ENCODE results near the gene STPG2. TPM values are rescaled to one million over a fixed set of nuclear protein-coding genes. Genes with fewer than 3 reads are reported as not detected.

The STPG2 gene
- total RNA-seq, 1 donor from 2014 or later = 0.14 TPM

DNA sequence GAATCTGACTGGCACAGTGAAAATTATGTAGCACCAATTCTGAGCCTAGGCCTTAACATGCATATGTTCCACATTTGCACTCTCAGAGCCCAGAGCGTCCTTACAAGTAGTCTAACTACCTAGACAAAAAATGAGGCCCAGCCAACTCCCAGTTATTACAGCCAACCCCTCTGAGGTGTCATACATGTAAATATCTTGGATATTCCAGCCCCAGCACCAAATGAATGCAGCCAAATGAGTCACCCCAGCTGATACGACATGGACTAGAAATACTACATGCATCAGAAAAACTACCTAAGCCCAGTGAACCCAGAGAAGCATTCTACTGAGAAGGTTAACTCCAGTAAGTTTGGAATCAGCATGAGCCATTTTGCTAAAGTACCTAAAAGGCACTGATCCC is 145.1 kb downstream of the STPG2 start:
- no peak overlapping the region for H3K4me3 Mint-ChIP-seq (ENCODE audit: unreplicated experiment)
- H3K9ac ChIP-seq (ENCODE audit: low read length) = no peak overlapping the region
- H3K36me3 Mint-ChIP-seq (ENCODE audit: low read depth, unreplicated experiment) = peaks cover 2% of the 10 kb centered on the region

DNA sequence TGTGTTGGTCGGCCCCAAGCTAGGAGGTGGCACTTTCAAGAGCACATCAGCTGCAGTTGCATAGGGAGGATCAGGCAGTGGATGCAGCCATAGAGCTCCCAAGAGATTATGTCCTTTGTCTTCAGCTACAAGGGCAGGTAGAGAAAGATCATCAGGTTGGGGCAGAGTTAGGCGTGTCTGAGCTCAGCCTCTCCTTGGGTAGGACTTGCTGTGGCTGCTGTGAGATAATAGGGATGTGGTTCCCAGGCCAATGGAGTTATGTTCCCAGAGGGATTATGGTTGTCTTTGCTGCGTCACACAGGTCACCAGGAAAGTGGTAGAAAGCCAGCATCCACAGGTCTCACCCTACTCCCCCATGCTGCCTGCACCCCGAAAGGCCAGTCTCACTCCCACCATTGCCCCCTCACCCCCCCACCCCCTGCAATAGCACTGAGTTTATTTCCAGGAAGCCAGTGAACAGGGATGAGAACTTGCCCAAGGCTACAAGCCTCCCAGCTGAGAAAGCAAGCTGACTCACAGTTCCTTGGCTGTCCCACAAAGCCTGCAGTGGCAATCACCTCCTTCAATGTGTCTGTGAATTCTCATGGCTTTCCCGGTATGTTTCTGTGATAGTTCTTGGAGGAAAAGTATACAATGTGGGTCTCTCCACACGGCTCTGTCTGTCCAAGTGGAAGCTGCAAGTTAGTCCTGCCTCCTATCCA is 148.4 kb downstream of the STPG2 start:
- H3K27me3 Mint-ChIP-seq (ENCODE audit: low read depth, unreplicated experiment) = no peaks in the 10 kb centered on the region
- H3K27ac ChIP-seq (ENCODE audit: low read depth, low read length) = no peak overlapping the region
- H3K79me2 ChIP-seq (ENCODE audit: insufficient read depth, low read length) = no peaks in the 10 kb centered on the region
- H3K4me3 Mint-ChIP-seq (ENCODE audit: unreplicated experiment) = no peak overlapping the region
- DNase-seq (ENCODE audit: low read depth) (no peak), FAIRE-seq (no peak)
- H2AFZ ChIP-seq (ENCODE audit: low read depth, low read length) = no peak overlapping the region
- H3K4me1 Mint-ChIP-seq (ENCODE audit: low read depth, unreplicated experiment) = no peaks in the 10 kb centered on the region
- no peak overlapping the region for H3K27ac Mint-ChIP-seq (ENCODE audit: unreplicated experiment)
- no peaks in the 10 kb centered on the region for H3K4me1 ChIP-seq (ENCODE audit: insufficient read depth, low read length)
- H3K4me3 ChIP-seq (ENCODE audit: insufficient read depth, low read depth, low read length) = no peak overlapping the region
- peaks cover 8% of the 10 kb centered on the region for H3K9me3 Mint-ChIP-seq (ENCODE audit: unreplicated experiment)
- no peaks in the 10 kb centered on the region for H3K27me3 ChIP-seq (ENCODE audit: insufficient read depth, low read length)
- H3K4me2 ChIP-seq (ENCODE audit: low read length) = no peak overlapping the region
- no peak overlapping the region for H3K9ac ChIP-seq (ENCODE audit: low read length)
- peaks cover 2% of the 10 kb centered on the region for H3K36me3 Mint-ChIP-seq (ENCODE audit: low read depth, unreplicated experiment)
- no peaks in the 10 kb centered on the region for H4K20me1 ChIP-seq (ENCODE audit: insufficient read depth, low read length)
- peaks cover 2% of the 10 kb centered on the region for H3K9me3 ChIP-seq (ENCODE audit: insufficient read depth, low read depth, low read length)
- no peak for TF ChIP-seq EZH2 (IDR thresholded peaks at IDR 0.05; ENCODE audit: insufficient read depth, low read length)
- TF ChIP-seq, protein P1, sequence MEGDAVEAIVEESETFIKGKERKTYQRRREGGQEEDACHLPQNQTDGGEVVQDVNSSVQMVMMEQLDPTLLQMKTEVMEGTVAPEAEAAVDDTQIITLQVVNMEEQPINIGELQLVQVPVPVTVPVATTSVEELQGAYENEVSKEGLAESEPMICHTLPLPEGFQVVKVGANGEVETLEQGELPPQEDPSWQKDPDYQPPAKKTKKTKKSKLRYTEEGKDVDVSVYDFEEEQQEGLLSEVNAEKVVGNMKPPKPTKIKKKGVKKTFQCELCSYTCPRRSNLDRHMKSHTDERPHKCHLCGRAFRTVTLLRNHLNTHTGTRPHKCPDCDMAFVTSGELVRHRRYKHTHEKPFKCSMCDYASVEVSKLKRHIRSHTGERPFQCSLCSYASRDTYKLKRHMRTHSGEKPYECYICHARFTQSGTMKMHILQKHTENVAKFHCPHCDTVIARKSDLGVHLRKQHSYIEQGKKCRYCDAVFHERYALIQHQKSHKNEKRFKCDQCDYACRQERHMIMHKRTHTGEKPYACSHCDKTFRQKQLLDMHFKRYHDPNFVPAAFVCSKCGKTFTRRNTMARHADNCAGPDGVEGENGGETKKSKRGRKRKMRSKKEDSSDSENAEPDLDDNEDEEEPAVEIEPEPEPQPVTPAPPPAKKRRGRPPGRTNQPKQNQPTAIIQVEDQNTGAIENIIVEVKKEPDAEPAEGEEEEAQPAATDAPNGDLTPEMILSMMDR (IDR thresholded peaks at IDR 0.05; ENCODE audit: insufficient read depth, low read depth, low read length) = no peak
- no peaks in the 10 kb centered on the region for H3K36me3 ChIP-seq (ENCODE audit: insufficient read depth, low read length)

More for the DNA sequence above, 145.1 kb downstream of the STPG2 start:
- no peak for TF ChIP-seq EZH2 (IDR thresholded peaks at IDR 0.05; ENCODE audit: insufficient read depth, low read length)
- TF ChIP-seq, protein P1 (IDR thresholded peaks at IDR 0.05; ENCODE audit: insufficient read depth, low read depth, low read length) = no peak
- Histone ChIP-seq H3K27me3 (ENCODE audit: insufficient read depth, low read length) (no peaks in the 10 kb centered on the region), H2AFZ (ENCODE audit: low read depth, low read length) (no peak overlapping the region), H3K4me3 (ENCODE audit: insufficient read depth, low read depth, low read length) (no peak overlapping the region), H3K9me3 (ENCODE audit: insufficient read depth, low read depth, low read length) (peaks cover 2% of the 10 kb centered on the region), H3K27ac (ENCODE audit: low read depth, low read length) (no peak overlapping the region), H3K4me2 (ENCODE audit: low read length) (no peak overlapping the region), H3K79me2 (ENCODE audit: insufficient read depth, low read length) (no peaks in the 10 kb centered on the region), H4K20me1 (ENCODE audit: insufficient read depth, low read length) (no peaks in the 10 kb centered on the region), H3K4me1 (ENCODE audit: insufficient read depth, low read length) (no peaks in the 10 kb centered on the region), H3K36me3 (ENCODE audit: insufficient read depth, low read length) (no peaks in the 10 kb centered on the region)
- no peak for DNase-seq (ENCODE audit: low read depth)
- FAIRE-seq = no peak
- H3K27ac Mint-ChIP-seq (ENCODE audit: unreplicated experiment) = no peak overlapping the region
- H3K9me3 Mint-ChIP-seq (ENCODE audit: unreplicated experiment) = peaks cover 5% of the 10 kb centered on the region
- H3K27me3 Mint-ChIP-seq (ENCODE audit: low read depth, unreplicated experiment) = no peaks in the 10 kb centered on the region
- H3K4me1 Mint-ChIP-seq (ENCODE audit: low read depth, unreplicated experiment) = no peaks in the 10 kb centered on the region

DNA sequence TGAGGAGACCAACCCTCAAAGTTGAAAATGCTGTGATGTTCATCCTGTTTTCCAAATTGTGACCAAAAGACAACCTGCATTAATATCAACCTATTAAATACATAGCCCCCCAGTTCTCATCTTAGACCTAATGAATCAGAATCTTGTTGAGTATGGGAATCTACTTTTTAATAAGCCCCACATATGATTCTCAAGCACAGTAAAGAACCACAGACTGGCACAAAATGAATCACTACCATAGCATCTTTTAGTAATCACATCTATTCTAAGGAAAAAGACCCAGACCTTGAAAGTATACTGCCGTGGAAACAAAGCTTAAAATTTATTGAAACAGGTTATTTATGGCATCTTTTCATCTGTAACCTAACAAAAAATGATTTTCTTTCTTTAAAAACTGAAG is 152.9 kb downstream of the STPG2 start:
- DNase-seq (ENCODE audit: low read depth) (no peak), FAIRE-seq (no peak)
- Histone ChIP-seq H3K4me2 (ENCODE audit: low read length) (no peak overlapping the region), H3K4me3 (ENCODE audit: insufficient read depth, low read depth, low read length) (no peak overlapping the region), H3K36me3 (ENCODE audit: insufficient read depth, low read length) (no peaks in the 10 kb centered on the region), H2AFZ (ENCODE audit: low read depth, low read length) (no peak overlapping the region), H3K4me1 (ENCODE audit: insufficient read depth, low read length) (no peaks in the 10 kb centered on the region), H3K27me3 (ENCODE audit: insufficient read depth, low read length) (no peaks in the 10 kb centered on the region), H3K27ac (ENCODE audit: low read depth, low read length) (no peak overlapping the region), H4K20me1 (ENCODE audit: insufficient read depth, low read length) (no peaks in the 10 kb centered on the region), H3K9me3 (ENCODE audit: insufficient read depth, low read depth, low read length) (no peaks in the 10 kb centered on the region), H3K79me2 (ENCODE audit: insufficient read depth, low read length) (no peaks in the 10 kb centered on the region), H3K9ac (ENCODE audit: low read length) (no peak overlapping the region)
- Mint-ChIP-seq H3K27me3 (ENCODE audit: low read depth, unreplicated experiment) (no peaks in the 10 kb centered on the region), H3K27ac (ENCODE audit: unreplicated experiment) (no peak overlapping the region), H3K9me3 (ENCODE audit: unreplicated experiment) (peaks cover 7% of the 10 kb centered on the region), H3K4me3 (ENCODE audit: unreplicated experiment) (no peak overlapping the region), H3K36me3 (ENCODE audit: low read depth, unreplicated experiment) (peaks cover 2% of the 10 kb centered on the region), H3K4me1 (ENCODE audit: low read depth, unreplicated experiment) (no peaks in the 10 kb centered on the region)
- TF ChIP-seq EZH2 (IDR thresholded peaks at IDR 0.05; ENCODE audit: insufficient read depth, low read length) = no peak
- TF ChIP-seq, protein P1 (IDR thresholded peaks at IDR 0.05; ENCODE audit: insufficient read depth, low read depth, low read length) = no peak

Data from astrocyte (in vitro differentiated cells and primary cell).